OCI-LY3 (cell line): ENCODE measurements around the gene APOBEC3F.

Experiments
- CTCF ChIP-seq: fragments of 200-600, 300-600 bp; sonication (generic); IDR thresholded peaks from 2 replicates; pipeline ENCODE4 v1.5.1; 2014; ENCODE audit warnings: antibody characterized with exemption, low read length, low read depth
- EZH2phosphoT487 ChIP-seq: fragments of 200-600 bp; shearing (Covaris generic); IDR thresholded peaks from 2 replicates; pipeline ENCODE4 v1.6.1; 2018; ENCODE audit warnings: antibody characterized with exemption, mixed run types, low read depth

GRCh38 chr22:39101226-39101625 is 60.6 kb downstream of the APOBEC3F start:
- no peak for TF ChIP-seq CTCF
- no peak for TF ChIP-seq EZH2phosphoT487
